Transverse colon (tissue), 4 donors: ENCODE results near the gene EML3. TPM values are rescaled to one million over a fixed set of nuclear protein-coding genes. Genes with fewer than 3 reads are reported as not detected.

Experiments
- DNase-seq: peaks from one replicate; pipeline ENCODE4 v3.0.0-alpha.2; 2019
- H3K27ac ChIP-seq, 4 donors: fragments of 200-600 bp; sonication (generic); 2 replicates each; pipeline ENCODE4 v1.5.1; 2016 to 2018; ENCODE audit warnings: inconsistent platforms in 4 of 4
- H3K27me3 ChIP-seq: fragments of 200-600 bp; sonication (generic); 2 replicates; pipeline ENCODE4 v1.5.1; 2017; ENCODE audit warnings: inconsistent platforms
- H3K36me3 ChIP-seq, 4 donors: fragments of 200-600 bp; sonication (generic); 2 replicates each; pipeline ENCODE4 v1.5.1; 2017 to 2019; ENCODE audit warnings: inconsistent platforms in 4 of 4
- H3K4me1 ChIP-seq, 4 donors: fragments of 200-600 bp; sonication (generic); 2 replicates each; pipeline ENCODE4 v1.5.1; 2017 to 2020; ENCODE audit warnings: inconsistent platforms in 4 of 4
- H3K4me3 ChIP-seq, 4 donors: fragments of 200-600 bp; sonication (generic); 1 replicate in 1 of 4; 2 replicates in 3 of 4; pipeline versions ENCODE4 v1.5.1 to v1.6.1; 2017 to 2019; ENCODE audit warnings: inconsistent platforms in 4 of 4
- H3K9me3 ChIP-seq, 2 donors: fragments of 200-600 bp; sonication (generic); 2 replicates each; pipeline ENCODE4 v1.5.1; 2017 to 2019; ENCODE audit warnings: inconsistent platforms in 2 of 2
- CTCF ChIP-seq, 5 experiments: fragments of 200-600 bp in 3 of 5; fragments of 450-650 bp in 2 of 5; sonication (generic) in 3 of 5; IDR thresholded peaks; 1 replicate in 2 of 5; 2 replicates in 3 of 5; pipeline ENCODE4 v1.5.1; 2016 to 2017; ENCODE audit warnings: antibody characterized with exemption in 5 of 5, inconsistent platforms in 3 of 5, mild to moderate bottlenecking in 2 of 5, moderate library complexity in 1 of 5
- EP300 ChIP-seq: sonication (generic); formaldehyde crosslinking; IDR thresholded peaks from one replicate; pipeline ENCODE4 v1.6.1; 2017; ENCODE audit warnings: antibody characterized with exemption, low read depth
- POLR2A ChIP-seq: fragments of 450-650 bp; IDR thresholded peaks from one replicate; pipeline ENCODE4 v1.6.1; 2016; ENCODE audit warnings: antibody characterized with exemption, mild to moderate bottlenecking, moderate library complexity
- POLR2AphosphoS5 ChIP-seq, 3 donors: sonication (generic); formaldehyde crosslinking; IDR thresholded peaks; one replicate each; pipeline ENCODE4 v1.6.1; 2016; ENCODE audit warnings: antibody characterized with exemption in 3 of 3
- WGBS, 2 donors: methylation state at CpG; one replicate each; pipeline ENCODE4 v1.1.5; 2018; ENCODE audit warnings: low coverage in 1 of 2; 5-methylcytosine and 5-hydroxymethylcytosine counted together
- in situ Hi-C, 4 donors: fragments of 200-750 bp; cut with MboI; loops; one replicate each; pipeline versions ENCODE4 v1.15.0 to v1.15.1; 2017; ENCODE audit warnings: low sequenced_read_pairs in 3 of 4, low pct_ligation_motif_present in 1 of 4, low pct_unique_long_range_greater_than_20kb in 1 of 4
- intact Hi-C: fragments of 100-400 bp; cut with DNase I; formaldehyde crosslinking; loops from one replicate; pipeline ENCODE4 v1.15.1; 2023; ENCODE audit warnings: low total_unique reads
- total RNA-seq, 4 donors: library from RNA; depleted of rRNA; stranded (reverse); fragments of >200 nt; gene quantifications; one replicate each; pipeline ENCODE4 v1.1.0, GENCODE V29; 2016

EML3 gene
- total RNA-seq, 4 donors from 2014 or later = 35.0 to 61.1 (median 44.9) TPM

DNA sequence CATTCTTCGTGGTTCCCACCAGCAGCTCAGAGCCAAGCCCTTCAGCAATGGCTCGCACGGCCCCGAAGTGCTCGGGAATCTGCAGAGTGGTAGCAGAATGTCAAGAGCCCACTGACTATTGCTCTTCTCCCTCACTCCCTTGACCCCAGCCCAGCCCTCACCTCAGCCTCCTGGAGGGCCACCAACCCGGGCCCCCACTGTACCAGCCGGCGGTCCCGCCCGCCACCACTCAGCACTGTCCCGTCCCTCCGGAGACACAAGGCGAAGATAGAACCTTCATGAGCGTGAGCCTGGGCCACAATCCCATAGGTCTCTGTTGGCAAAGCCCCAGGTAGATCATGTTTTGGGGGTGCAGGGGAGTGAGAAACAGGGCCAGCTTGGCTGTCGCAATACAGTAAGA, 6.7 kb downstream of the EML3 start:
- Histone ChIP-seq H3K27me3 (no peaks in the 10 kb centered on the region), H3K27ac (no peak overlapping the region), H3K4me1 (peaks cover 3 to 30% (median 13%) of the 10 kb centered on the region in 4 donors), H3K9me3 (no peaks in the 10 kb centered on the region), H3K4me3 (no peak overlapping the region), H3K36me3 (no peaks in the 10 kb centered on the region)
- in situ Hi-C loops (no loop called here), intact Hi-C loops (no loop called here)
- WGBS, 2 donors = 92% methylated on average over 15 of the region's 15 CpGs; no CpG with 5 or more reads in 1 of the 2 donors
- TF ChIP-seq POLR2AphosphoS5 (IDR thresholded peaks at IDR 0.05) = no peak
- no peak for TF ChIP-seq EP300
- TF ChIP-seq CTCF (IDR thresholded peaks at IDR 0.05) = no peak
- TF ChIP-seq POLR2A = no peak
- no peak for DNase-seq

- no peak overlapping the region for H3K27ac ChIP-seq
- TF ChIP-seq POLR2A = no peak
- H3K4me3 ChIP-seq = no peak overlapping the region
- peaks cover 0 to 29% (median 14%) of the 10 kb centered on the region in 4 donors for H3K4me1 ChIP-seq
- no peaks in the 10 kb centered on the region for H3K27me3 ChIP-seq
- intact Hi-C loops = no loop called here
- H3K36me3 ChIP-seq = no peaks in the 10 kb centered on the region
- in situ Hi-C loops = no loop called here
- H3K9me3 ChIP-seq = no peaks in the 10 kb centered on the region
- DNase-seq = no peak
- WGBS, 2 donors = 84 to 100% methylated on average over 1 to 5 of the region's 6 CpGs
Measured at GRCh38 chr11:62605467-62605866, 7.1 kb downstream of the EML3 start.

DNA sequence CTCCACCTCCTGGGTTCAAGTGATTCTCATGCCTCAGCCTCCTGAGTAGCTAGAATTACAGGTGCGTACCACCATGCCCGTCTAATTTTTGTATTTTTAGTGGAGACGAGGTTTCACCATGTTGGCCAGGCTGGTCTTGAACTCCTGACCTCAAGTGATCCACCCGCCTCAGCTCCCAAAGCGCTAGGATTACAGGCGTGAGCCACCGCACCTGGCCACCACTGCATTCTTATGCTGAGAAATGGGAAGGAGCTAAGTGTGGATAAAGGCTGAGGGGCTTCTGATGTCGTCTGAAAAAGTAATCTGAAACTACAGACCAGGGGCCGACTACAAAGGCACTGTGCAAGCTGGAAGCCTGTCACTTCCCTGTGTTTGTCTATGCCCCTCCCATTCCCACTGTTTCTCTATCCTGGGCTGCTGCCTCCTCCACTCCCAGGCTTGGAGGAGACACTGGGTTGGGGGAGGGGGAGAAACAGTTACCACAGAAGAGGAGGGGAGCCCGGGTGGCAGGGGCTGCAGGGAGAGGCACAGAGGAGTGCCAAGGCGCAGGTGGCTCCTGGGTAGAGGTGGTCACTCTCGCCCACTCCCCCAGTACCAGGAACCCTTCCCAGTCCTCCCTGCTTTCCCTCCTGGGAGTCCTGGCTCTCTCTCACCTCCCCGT, 8.0 kb downstream of the EML3 start:
- no peaks in the 10 kb centered on the region for H3K9me3 ChIP-seq
- WGBS, 2 donors = 72% methylated on average over 13 of the region's 13 CpGs; no CpG with 5 or more reads in 1 of the 2 donors
- H3K27ac ChIP-seq = no peak overlapping the region
- no peak for DNase-seq
- H3K27me3 ChIP-seq = no peaks in the 10 kb centered on the region
- intact Hi-C loops = no loop called here
- H3K4me1 ChIP-seq = peaks cover 6 to 34% (median 22%) of the 10 kb centered on the region in 4 donors
- in situ Hi-C loops = no loop called here
- H3K4me3 ChIP-seq = no peak overlapping the region
- no peak for TF ChIP-seq EP300
- no peak for TF ChIP-seq POLR2A
- H3K36me3 ChIP-seq = no peaks in the 10 kb centered on the region

DNA sequence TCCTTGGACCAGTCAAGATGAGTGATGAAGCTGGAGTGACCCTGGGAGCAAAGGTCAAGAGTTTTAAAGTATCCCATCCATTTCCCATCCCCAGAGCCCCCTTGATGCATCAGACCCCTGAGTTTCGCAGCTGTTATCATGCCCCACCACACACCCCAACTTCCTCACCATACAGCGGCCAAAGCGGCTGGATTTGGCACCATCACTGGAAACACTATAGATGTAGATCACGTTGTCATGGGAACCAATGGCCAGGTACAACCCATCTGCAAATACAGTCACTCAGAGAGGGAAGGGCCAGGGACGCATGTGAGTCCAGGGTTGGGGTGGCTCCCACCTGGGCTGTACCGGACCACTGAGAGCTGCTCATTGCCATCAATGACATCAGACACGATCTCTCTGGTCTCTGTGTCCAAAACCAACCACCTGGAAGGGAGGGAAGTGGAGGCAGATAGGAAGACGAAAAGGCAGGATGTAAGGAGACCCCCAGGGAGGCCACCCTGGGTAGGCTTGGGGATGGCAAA, 8.7 kb downstream of the EML3 start:
- no peaks in the 10 kb centered on the region for H3K36me3 ChIP-seq
- in situ Hi-C loops (no loop called here), intact Hi-C loops (no loop called here)
- peaks cover 13 to 42% (median 30%) of the 10 kb centered on the region in 4 donors for H3K4me1 ChIP-seq
- DNase-seq = no peak
- H3K4me3 ChIP-seq = no peak overlapping the region
- WGBS, 2 donors = 94% methylated on average over 8 of the region's 8 CpGs; no CpG with 5 or more reads in 1 of the 2 donors
- H3K27me3 ChIP-seq = no peaks in the 10 kb centered on the region
- H3K9me3 ChIP-seq = no peaks in the 10 kb centered on the region
- peak overlapping the region in 1 of 4 donors; percentile 97 for H3K27ac ChIP-seq
- TF ChIP-seq EP300 (no peak), POLR2A (no peak), POLR2AphosphoS5 (IDR thresholded peaks at IDR 0.05) (no peak), CTCF (IDR thresholded peaks at IDR 0.05) (no peak)

- in situ Hi-C loops = no loop called here
- DNase-seq = no peak
Measured at GRCh38 chr11:62603072-62603408, 9.5 kb downstream of the EML3 start.

More at GRCh38 chr11:62603072-62603408, 9.5 kb downstream of the EML3 start:
- peak overlapping the region in 3 of 4 donors; percentile 75 to 99 (median 99) for H3K4me3 ChIP-seq
- H3K27me3 ChIP-seq = no peaks in the 10 kb centered on the region
- peaks cover 13 to 49% (median 34%) of the 10 kb centered on the region in 4 donors for H3K4me1 ChIP-seq
- TF ChIP-seq POLR2A (no peak), POLR2AphosphoS5 (IDR thresholded peaks at IDR 0.05) (no peak), CTCF (IDR thresholded peaks at IDR 0.05) (no peak)
- intact Hi-C loops = no loop called here
- 71% methylated on average over 13 of the region's 13 CpGs; no CpG with 5 or more reads in 1 of the 2 donors for WGBS, 2 donors
- H3K36me3 ChIP-seq = peaks cover 0 to 4% (median 1%) of the 10 kb centered on the region in 4 donors
- no peaks in the 10 kb centered on the region for H3K9me3 ChIP-seq
- peak overlapping the region; percentile 96 to 100 (median 98) for H3K27ac ChIP-seq
